Kidney (tissue), 14 donors: Measurements from ENCODE around the gene IPCEF1. TPM values are rescaled to one million over a fixed set of nuclear protein-coding genes. Genes with fewer than 3 reads are reported as not detected.

Experiments used
- DNase-seq, 5 donors: peaks; one replicate each; pipeline ENCODE4 v3.0.0-alpha.2; 2013 to 2020
- FAIRE-seq: peaks from 2 replicates; lab custom pipeline; 2012; peaks lifted over from hg19 to GRCh38; lab: Jason Lieb, UNC
- H3K27ac ChIP-seq, 2 donors: one replicate each; pipeline ENCODE4 v1.7.0; 2013; ENCODE audit warnings: low read depth in 2 of 2, low read length in 2 of 2, inconsistent platforms in 1 of 2
- H3K27me3 ChIP-seq: one replicate; pipeline ENCODE4 v1.7.1; 2013; ENCODE audit warnings: low read length, inconsistent platforms; ENCODE audit not compliant: control insufficient read depth, insufficient read depth
- H3K36me3 ChIP-seq, 3 donors: one replicate each; pipeline versions ENCODE4 v1.7.0 to v1.7.1; 2013; ENCODE audit warnings: low read length in 3 of 3, control low read depth in 1 of 3, inconsistent platforms in 1 of 3; ENCODE audit not compliant: insufficient read depth in 3 of 3, control insufficient read depth in 2 of 3
- H3K4me1 ChIP-seq, 3 donors: one replicate each; pipeline versions ENCODE4 v1.7.0 to v1.7.1; 2013; ENCODE audit warnings: low read length in 3 of 3, inconsistent platforms in 1 of 3, low read depth in 1 of 3; ENCODE audit not compliant: control insufficient read depth in 2 of 3, insufficient read depth in 2 of 3
- H3K4me3 ChIP-seq, 3 donors: one replicate each; pipeline versions ENCODE4 v1.7.0 to v1.8.1; 2013; ENCODE audit warnings: low read length in 3 of 3, control low read depth in 1 of 3, inconsistent platforms in 1 of 3
- H3K9ac ChIP-seq, 3 donors: one replicate each; pipeline versions ENCODE4 v1.7.0 to v1.7.1; 2013; ENCODE audit warnings: low read length in 3 of 3, control low read depth in 1 of 3, inconsistent platforms in 1 of 3
- H3K9me3 ChIP-seq, 3 donors: one replicate each; pipeline versions ENCODE4 v1.7.0 to v1.7.1; 2013; ENCODE audit warnings: low read length in 3 of 3, control low read depth in 1 of 3, inconsistent platforms in 1 of 3; ENCODE audit not compliant: control insufficient read depth in 2 of 3, insufficient read depth in 1 of 3
- CTCF ChIP-seq: IDR thresholded peaks from 3 replicates; pipeline ENCODE4 v1.5.1; 2012; ENCODE audit warnings: mild to moderate bottlenecking, moderate library complexity, borderline replicate concordance; ENCODE audit not compliant: insufficient read depth; ENCODE audit errors: extremely low read depth
- intact Hi-C: fragments of 100-400 bp; cut with DNase I; formaldehyde crosslinking; loops from one replicate; pipeline ENCODE4 v1.11.1; 2022
- polyA plus RNA-seq: library from polyadenylated mRNA; stranded (reverse); fragments of 350-450 nt; fragmentation: Illumina TruSeq; extraction: RNeasy Lipid Tissue Mini Kit (QIAGEN cat#74804); gene quantifications from one replicate; pipeline ENCODE4 v1.2.3, GENCODE V29; 2014; ENCODE audit warnings: low read depth, low replicate concordance; ENCODE audit not compliant: insufficient read depth
- total RNA-seq: library from RNA; stranded (reverse); fragmentation: NEBNext Ultra II Directional; extraction: Animal tissue kit (Norgen Biotek cat#: 25700); gene quantifications from one replicate; pipeline ENCODE4 v1.2.1, GENCODE V29; 2021
- donor health status: control.
- donor health status: control.
- donor health status: control.
- donor health status: control.
- donor health status: control.
- donor health status: DM: yes; HTN: yes; CAD: no.
- donor health status: Normal renal cell carcinoma (clear cell type).

Gene IPCEF1
- total and polyA plus RNA-seq, 2 donors from 2014 or later = 2.7 to 25.9 TPM

- intact Hi-C loops = no loop called here
- no peak overlapping the region for H3K27ac ChIP-seq
- TF ChIP-seq CTCF = no peak
- DNase-seq (no peak), FAIRE-seq (no peak)
- H3K9ac ChIP-seq = no peak overlapping the region
- peaks cover 11 to 40% (median 12%) of the 10 kb centered on the region in 3 donors for H3K36me3 ChIP-seq
- H3K4me1 ChIP-seq = no peaks in the 10 kb centered on the region
- no peak overlapping the region for H3K4me3 ChIP-seq
- H3K9me3 ChIP-seq = no peaks in the 10 kb centered on the region
- no peaks in the 10 kb centered on the region for H3K27me3 ChIP-seq
These were observed 47.2 kb upstream of the IPCEF1 start for GRCh38 chr6:154403788-154404187.

- Histone ChIP-seq H3K4me1 (no peaks in the 10 kb centered on the region), H3K9ac (no peak overlapping the region), H3K9me3 (no peaks in the 10 kb centered on the region), H3K27me3 (no peaks in the 10 kb centered on the region), H3K4me3 (no peak overlapping the region), H3K27ac (no peak overlapping the region), H3K36me3 (peaks cover 10 to 42% (median 11%) of the 10 kb centered on the region in 3 donors)
- no peak for TF ChIP-seq CTCF
- intact Hi-C loops = no loop called here
- DNase-seq (no peak), FAIRE-seq (no peak)
These were observed 45.6 kb upstream of the IPCEF1 start for GRCh38 chr6:154402081-154402780.

- H3K4me1 ChIP-seq = no peaks in the 10 kb centered on the region
- H3K36me3 ChIP-seq = peaks cover 10 to 28% (median 10%) of the 10 kb centered on the region in 3 donors
- FAIRE-seq (no peak), DNase-seq (no peak)
- H3K27me3 ChIP-seq = no peaks in the 10 kb centered on the region
- TF ChIP-seq CTCF = no peak
- intact Hi-C loops = no loop called here
- H3K9me3 ChIP-seq = no peaks in the 10 kb centered on the region
- no peak overlapping the region for H3K9ac ChIP-seq
- no peak overlapping the region for H3K27ac ChIP-seq
- no peak overlapping the region for H3K4me3 ChIP-seq
These were observed 42.5 kb upstream of the IPCEF1 start for GRCh38 chr6:154399097-154399496.
